Endothelial cell of umbilical vein (primary cell): ENCODE results near the gene PSMD9. TPM values are rescaled to one million over a fixed set of nuclear protein-coding genes. Genes with fewer than 3 reads are reported as not detected.
A peak's percentile ranks its signal among the peaks of the same experiment; 100 is the strongest.
"Not testable (repeated sequence)": the region's sequence is repeated elsewhere in the genome, so short reads cannot be mapped to it uniquely, and the experiment has no call there.

Experiments used
- BruUV-seq: library from RNA; stranded (reverse); fragments of 400-500 nt; replicated peaks from 2 replicates; lab custom pipeline; 2021; lab: Mats Ljungman, UMichigan
- CTCF ChIA-PET: fragments of 300-600, 350-600 bp; sonication (Branson Sonifier 250); formaldehyde crosslinking; loops from one replicate; lab custom pipeline; 2021; ENCODE audit warnings: antibody characterized with exemption, inconsistent platforms; lab: Charles Lee
- POLR2A ChIA-PET: fragments of 300-600, 350-600 bp; sonication (Branson Sonifier 250); formaldehyde crosslinking; loops from one replicate; lab custom pipeline; 2021; ENCODE audit warnings: antibody characterized with exemption, inconsistent platforms; lab: Charles Lee
- DNase-seq: peaks from one replicate; pipeline ENCODE4 v3.0.0-alpha.2; 2011; ENCODE audit warnings: low read depth, low spot score
- FAIRE-seq: peaks from 2 replicates; lab custom pipeline; 2011; peaks lifted over from hg19 to GRCh38; lab: Jason Lieb, UNC
- H2AFZ ChIP-seq: 2 replicates; pipeline ENCODE4 v1.6.0; 2012; ENCODE audit warnings: low read depth, low read length, control low read depth, inconsistent platforms
- H3K27ac ChIP-seq: 2 replicates; pipeline ENCODE4 v1.5.1; 2011; ENCODE audit warnings: low read depth, mild to moderate bottlenecking, control low read depth, low read length, moderate library complexity; ENCODE audit not compliant: insufficient read depth
- H3K27me3 ChIP-seq, 2 experiments: 2 replicates each; pipeline versions ENCODE4 v1.6.0 to v1.6.1; 2011; ENCODE audit warnings: low read length in 2 of 2, mixed read lengths in 1 of 2; ENCODE audit not compliant: control insufficient read depth in 2 of 2, insufficient read depth in 2 of 2
- H3K36me3 ChIP-seq, 2 experiments: 2 replicates in 1 of 2; 3 replicates in 1 of 2; pipeline ENCODE4 v1.5.1; 2011; ENCODE audit warnings: low read length in 2 of 2, mild to moderate bottlenecking in 1 of 2, moderate library complexity in 1 of 2; ENCODE audit not compliant: control insufficient read depth in 2 of 2, insufficient read depth in 2 of 2; ENCODE audit errors: extremely low read depth in 1 of 2
- H3K4me1 ChIP-seq: 3 replicates; pipeline ENCODE4 v1.5.1; 2011; ENCODE audit warnings: mild to moderate bottlenecking, low read length; ENCODE audit not compliant: control insufficient read depth, insufficient read depth; ENCODE audit errors: extremely low read depth
- H3K4me2 ChIP-seq: 2 replicates; pipeline ENCODE4 v1.6.1; 2011; ENCODE audit warnings: low read length, control low read depth, mixed read lengths; ENCODE audit not compliant: insufficient read depth
- H3K4me3 ChIP-seq, 3 experiments: fragments of 200-600 bp in 1 of 3; sonication (generic), shearing (Covaris generic) in 1 of 3; replicated peaks in 1 of 3; 2 replicates each; pipeline ENCODE4 v1.5.1; 2011 to 2016; ENCODE audit warnings: control low read depth in 3 of 3, low read length in 3 of 3, mild to moderate bottlenecking in 2 of 3, inconsistent platforms in 1 of 3, low read depth in 1 of 3, moderate library complexity in 1 of 3; ENCODE audit not compliant: insufficient read depth in 1 of 3
- H3K79me2 ChIP-seq: 2 replicates; pipeline ENCODE4 v1.6.0; 2012; ENCODE audit warnings: low read length, inconsistent platforms; ENCODE audit not compliant: control insufficient read depth, insufficient read depth
- H3K9ac ChIP-seq: replicated peaks from 2 replicates; pipeline ENCODE3; 2011; ENCODE audit warnings: low read length, control low read depth; ENCODE audit not compliant: insufficient read depth; ENCODE audit errors: extremely low read depth
- H3K9me1 ChIP-seq: replicated peaks from 3 replicates; pipeline ENCODE4 v1.6.0; 2011; ENCODE audit warnings: mild to moderate bottlenecking, low read length; ENCODE audit not compliant: control insufficient read depth, insufficient read depth; ENCODE audit errors: extremely low read depth
- H3K9me3 ChIP-seq: replicated peaks from 2 replicates; pipeline ENCODE4 v1.5.1; 2012; ENCODE audit warnings: low read length, inconsistent platforms; ENCODE audit not compliant: control insufficient read depth, insufficient read depth
- H4K20me1 ChIP-seq: replicated peaks from 2 replicates; pipeline ENCODE3; 2011; ENCODE audit warnings: mild to moderate bottlenecking, low read length; ENCODE audit not compliant: control insufficient read depth, insufficient read depth; ENCODE audit errors: extremely low read depth
- CTCF ChIP-seq, 2 donors: IDR thresholded peaks; 1 replicate in 1 of 2; 2 replicates in 1 of 2; pipeline ENCODE4 v1.5.1; 2011; ENCODE audit warnings: low read length in 2 of 2, mild to moderate bottlenecking in 2 of 2, moderate library complexity in 2 of 2, control low read depth in 1 of 2, inconsistent platforms in 1 of 2, low read depth in 1 of 2; ENCODE audit not compliant: insufficient read depth in 1 of 2; ENCODE audit errors: extremely low read depth in 1 of 2
- EZH2 ChIP-seq: IDR thresholded peaks from 2 replicates; pipeline ENCODE4 v1.6.1; 2012; ENCODE audit warnings: borderline replicate concordance, low read depth, mild to moderate bottlenecking, moderate library complexity, low read length, inconsistent platforms; ENCODE audit not compliant: severe bottlenecking
- GATA2 ChIP-seq: IDR thresholded peaks from 2 replicates; pipeline ENCODE4 v1.7.0; 2011; ENCODE audit warnings: low read depth, mild to moderate bottlenecking, moderate library complexity, mixed read lengths, low read length; ENCODE audit not compliant: insufficient read length, insufficient read depth
- JUN ChIP-seq: IDR thresholded peaks from 2 replicates; pipeline ENCODE4 v1.6.1; 2011; ENCODE audit warnings: borderline replicate concordance, low read depth; ENCODE audit not compliant: insufficient read length, insufficient read depth
- MAX ChIP-seq: IDR thresholded peaks from 2 replicates; pipeline ENCODE4 v1.6.1; 2011; ENCODE audit not compliant: insufficient read depth, insufficient read length
- MYC ChIP-seq: IDR thresholded peaks from one replicate; pipeline ENCODE4 v1.6.1; 2011; ENCODE audit warnings: mild to moderate bottlenecking, low read depth, low read length
- POLR2A ChIP-seq: IDR thresholded peaks from 2 replicates; pipeline ENCODE4 v1.6.1; 2012; ENCODE audit warnings: low read depth, mild to moderate bottlenecking, control low read depth, low read length
- POLR2AphosphoS5 ChIP-seq: IDR thresholded peaks from 2 replicates; pipeline ENCODE4 v1.6.1; 2012; ENCODE audit warnings: low read depth, mild to moderate bottlenecking, control low read depth, low read length, moderate library complexity; ENCODE audit not compliant: insufficient read depth
- dilution Hi-C: fragments of 300-500 bp; cut with MboI; formaldehyde crosslinking; loops from one replicate; pipeline ENCODE4 v1.15.0; 2019; ENCODE audit warnings: low sequenced_read_pairs; ENCODE audit not compliant: extremely low pct_ligation_motif_present
- intact Hi-C: fragments of 100-400 bp; cut with micrococcal nuclease; formaldehyde crosslinking; loops from one replicate; pipeline ENCODE4 v1.10.0; 2022
- polyA plus RNA-seq, 4 experiments: library from polyadenylated mRNA; depleted of rRNA in 3 of 4; stranded (reverse) in 3 of 4; unstranded in 1 of 4; fragments of >200 nt; gene quantifications; 2 replicates each; pipeline versions ENCODE4 v1.2.1 to v1.2.3, GENCODE V29; 2011 to 2012; ENCODE audit warnings: missing spikeins in 1 of 4
- total RNA-seq: library from RNA; stranded (reverse); gene quantifications from 2 replicates; pipeline ENCODE4 v1.2.3, GENCODE V29; 2021

The PSMD9 gene
- total and polyA plus RNA-seq, 2 donors (not counting 3 experiments of a cell fraction or from before 2014, with no cell fraction given) = 69.2 to 118 TPM

- Histone ChIP-seq H3K9me3 (no peaks in the 10 kb centered on the region), H4K20me1 (no peaks in the 10 kb centered on the region), H2AFZ (peak overlapping the region; percentile 21), H3K9ac (peak overlapping the region; percentile 57), H3K9me1 (no peaks in the 10 kb centered on the region), H3K4me3 (peak overlapping the region; percentile 25 to 90 (median 82)), H3K36me3 (no peaks in the 10 kb centered on the region), H3K4me2 (peak overlapping the region; percentile 71), H3K27ac (peak overlapping the region; percentile 26), H3K27me3 (no peaks in the 10 kb centered on the region), H3K79me2 (peaks cover 34% of the 10 kb centered on the region), H3K4me1 (peaks cover 20% of the 10 kb centered on the region)
- ChIA-PET POLR2A (no interaction called here), CTCF (interaction anchor here (1.2 to 7.4 kb wide), 4 partner anchors 9 to 94 kb away, joined by 4 to 101 read pairs (median 8); partner anchors contain the start of gene RHOF)
- dilution Hi-C loops = no loop called here
- no peak for FAIRE-seq
- BruUV-seq = no TSS peak
- no peak for DNase-seq
- intact Hi-C loops = loop anchor here (1.0 to 2.0 kb wide), 4 partner anchors 30 to 192 kb away; partner anchors contain the start of gene CFAP251
- TF ChIP-seq JUN = no peak
- no peak for TF ChIP-seq MAX
- no peak for TF ChIP-seq GATA2
- TF ChIP-seq POLR2A = no peak
- no peak for TF ChIP-seq CTCF (IDR thresholded peaks at IDR 0.05; ENCODE audit: extremely low read depth in 1 of 2, insufficient read depth in 1 of 2, low read depth in 1 of 2, low read length in 2 of 2)
- no peak for TF ChIP-seq MYC
- no peak for TF ChIP-seq EZH2
- TF ChIP-seq POLR2AphosphoS5 = no peak
Measured at GRCh38 chr12:121889274-121889624, 659 bp downstream of the PSMD9 start.

GRCh38 chr12:121889661-121890060 lies 1.1 kb downstream of the PSMD9 start:
- POLR2A ChIA-PET = not testable (repeated sequence)
- H3K79me2 ChIP-seq = peaks cover 38% of the 10 kb centered on the region

More at GRCh38 chr12:121889661-121890060, 1.1 kb downstream of the PSMD9 start:
- H3K36me3 ChIP-seq, BruUV-seq, H3K9me1 ChIP-seq, H2AFZ ChIP-seq, FAIRE-seq, H3K27me3 ChIP-seq, DNase-seq, dilution Hi-C loops, H4K20me1 ChIP-seq, H3K9me3 ChIP-seq, H3K27ac ChIP-seq: not testable (repeated sequence)
- CTCF ChIA-PET = interaction anchor here (1.8 to 7.4 kb wide), 2 partner anchors 87 to 94 kb away, joined by 7 to 101 read pairs; partner anchors contain the start of gene RHOF
- intact Hi-C loops = loop anchor here (1.0 to 2.0 kb wide), 4 partner anchors 29 to 192 kb away; partner anchors contain the start of gene CFAP251
- Histone ChIP-seq H3K4me2 (peak overlapping the region; percentile 71), H3K9ac (peak overlapping the region; percentile 57), H3K4me3 (peak overlapping the region; percentile 25 to 90 (median 82)), H3K4me1 (peaks cover 20% of the 10 kb centered on the region)
